Sigmoid colon (tissue), 7 donors: ENCODE data around the gene NFE2. TPM values are rescaled to one million over a fixed set of nuclear protein-coding genes. Genes with fewer than 3 reads are reported as not detected.

Experiments used
- DNase-seq: peaks from one replicate; pipeline ENCODE4 v3.0.0-alpha.2; 2019
- H3K27ac ChIP-seq, 4 donors: fragments of 200-600 bp; sonication (generic); one replicate each; pipeline ENCODE4 v1.5.1; 2016 to 2019; ENCODE audit warnings: mild to moderate bottlenecking in 1 of 4
- H3K27me3 ChIP-seq, 3 donors: fragments of 200-600 bp; sonication (generic); one replicate each; pipeline ENCODE4 v1.5.1; 2019; ENCODE audit warnings: mild to moderate bottlenecking in 1 of 3
- H3K36me3 ChIP-seq, 4 donors: fragments of 200-600 bp; sonication (generic); one replicate each; pipeline ENCODE4 v1.5.1; 2016 to 2019
- H3K4me1 ChIP-seq, 4 donors: fragments of 200-600 bp; sonication (generic); one replicate each; pipeline ENCODE4 v1.5.1; 2017 to 2019
- H3K4me3 ChIP-seq, 4 donors: fragments of 200-600 bp; sonication (generic); one replicate each; pipeline ENCODE4 v1.5.1; 2017 to 2019; ENCODE audit warnings: mild to moderate bottlenecking in 2 of 4, moderate library complexity in 1 of 4
- H3K9me3 ChIP-seq, 4 donors: fragments of 200-600 bp in 3 of 4; sonication (generic) in 3 of 4; one replicate each; pipeline versions ENCODE4 v1.5.1 to v1.6.1; 2013 to 2019
- EP300 ChIP-seq, 4 donors: sonication (generic); formaldehyde crosslinking; IDR thresholded peaks; one replicate each; pipeline ENCODE4 v1.6.1; 2017; ENCODE audit warnings: antibody characterized with exemption in 4 of 4
- POLR2A ChIP-seq, 2 donors: fragments of 450-650 bp; IDR thresholded peaks; one replicate each; pipeline ENCODE4 v1.6.1; 2016; ENCODE audit warnings: antibody characterized with exemption in 2 of 2, mild to moderate bottlenecking in 2 of 2, moderate library complexity in 2 of 2
- POLR2AphosphoS5 ChIP-seq, 4 donors: sonication (generic); formaldehyde crosslinking; IDR thresholded peaks; one replicate each; pipeline ENCODE4 v1.6.1; 2017; ENCODE audit warnings: antibody characterized with exemption in 4 of 4
- WGBS, 2 donors: extraction: QIAGEN DNeasy Blood & Tissue Kit; methylation state at CpG; one replicate each; pipeline ENCODE4 v1.1.7; 2013; 5-methylcytosine and 5-hydroxymethylcytosine counted together
- intact Hi-C: fragments of 100-400 bp; cut with DNase I; formaldehyde crosslinking; loops from one replicate; pipeline ENCODE4 v1.15.1; 2023
- polyA plus RNA-seq, 3 donors: library from polyadenylated mRNA; stranded (reverse); fragments of 200-250 nt; gene quantifications; one replicate each; pipeline ENCODE4 v1.2.3, GENCODE V29; 2013
- total RNA-seq, 4 donors: library from RNA; depleted of rRNA; stranded (reverse); fragments of >200 nt; gene quantifications; one replicate each; pipeline ENCODE4 v1.1.0, GENCODE V29; 2016
- TF ChIP-seq, protein P1 (sequence below), 4 experiments: fragments of 450-650 bp in 3 of 4; fragments of 200-600 bp in 1 of 4; IDR thresholded peaks; one replicate each; pipeline ENCODE4 v1.5.1; 2016 to 2019; ENCODE audit warnings: antibody characterized with exemption in 4 of 4, mild to moderate bottlenecking in 3 of 4, moderate library complexity in 2 of 4
- donor health status: healthy with polysubstance abuse.
- donor health status: Bipolar disorder and iron deficiency.
- donor health status: healthy.

NFE2 gene
- total and polyA plus RNA-seq, 7 donors: 0.45 to 0.54 TPM; not detected in 5

DNA sequence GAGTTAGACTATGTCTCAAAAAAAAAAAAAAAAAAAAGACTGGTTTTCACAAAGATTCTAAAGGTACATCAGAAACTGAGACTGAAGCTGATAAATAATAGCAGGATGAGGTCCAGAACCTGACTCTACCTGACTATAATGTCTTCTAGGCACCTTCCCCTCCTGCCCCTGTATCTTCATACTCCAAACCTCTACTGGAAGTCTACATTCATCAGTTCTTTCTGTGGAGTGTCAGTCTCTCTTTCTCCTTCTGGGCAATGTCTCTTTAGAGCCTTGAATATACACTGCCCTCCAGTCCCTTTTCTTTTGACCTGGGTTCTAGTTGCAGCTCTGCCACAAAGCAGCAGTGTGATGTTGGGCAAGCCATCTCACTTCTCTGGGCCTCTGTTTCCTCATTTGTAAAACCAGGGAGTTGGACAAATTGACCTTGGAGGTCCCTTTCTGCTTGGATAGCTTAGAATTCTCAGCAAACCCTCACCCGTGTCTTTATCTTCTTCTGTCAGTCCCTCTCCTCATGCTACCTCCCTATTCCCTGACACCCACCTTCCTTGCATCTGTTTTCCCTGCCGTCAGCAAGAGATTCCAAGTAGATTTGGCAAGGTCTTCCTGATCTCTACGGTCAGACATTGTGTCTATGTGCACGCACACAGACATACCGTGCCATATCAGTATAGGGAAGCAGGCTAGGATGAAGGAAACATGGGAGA, 4.3 kb downstream of the NFE2 start:
- Histone ChIP-seq H3K9me3 (no peaks in the 10 kb centered on the region), H3K27me3 (peaks cover 0 to 31% (median 12%) of the 10 kb centered on the region in 3 donors), H3K4me3 (no peak overlapping the region), H3K36me3 (no peaks in the 10 kb centered on the region), H3K4me1 (peaks cover 0 to 9% (median 8%) of the 10 kb centered on the region in 4 donors), H3K27ac (no peak overlapping the region)
- no peak for DNase-seq
- 73 to 87% methylated on average over 5 of the region's 5 CpGs for WGBS, 2 donors
- intact Hi-C loops: no loop called here
- TF ChIP-seq POLR2A (IDR thresholded peaks at IDR 0.05) (no peak), EP300 (IDR thresholded peaks at IDR 0.05) (no peak), POLR2AphosphoS5 (IDR thresholded peaks at IDR 0.05) (no peak)
- TF ChIP-seq, protein P1, sequence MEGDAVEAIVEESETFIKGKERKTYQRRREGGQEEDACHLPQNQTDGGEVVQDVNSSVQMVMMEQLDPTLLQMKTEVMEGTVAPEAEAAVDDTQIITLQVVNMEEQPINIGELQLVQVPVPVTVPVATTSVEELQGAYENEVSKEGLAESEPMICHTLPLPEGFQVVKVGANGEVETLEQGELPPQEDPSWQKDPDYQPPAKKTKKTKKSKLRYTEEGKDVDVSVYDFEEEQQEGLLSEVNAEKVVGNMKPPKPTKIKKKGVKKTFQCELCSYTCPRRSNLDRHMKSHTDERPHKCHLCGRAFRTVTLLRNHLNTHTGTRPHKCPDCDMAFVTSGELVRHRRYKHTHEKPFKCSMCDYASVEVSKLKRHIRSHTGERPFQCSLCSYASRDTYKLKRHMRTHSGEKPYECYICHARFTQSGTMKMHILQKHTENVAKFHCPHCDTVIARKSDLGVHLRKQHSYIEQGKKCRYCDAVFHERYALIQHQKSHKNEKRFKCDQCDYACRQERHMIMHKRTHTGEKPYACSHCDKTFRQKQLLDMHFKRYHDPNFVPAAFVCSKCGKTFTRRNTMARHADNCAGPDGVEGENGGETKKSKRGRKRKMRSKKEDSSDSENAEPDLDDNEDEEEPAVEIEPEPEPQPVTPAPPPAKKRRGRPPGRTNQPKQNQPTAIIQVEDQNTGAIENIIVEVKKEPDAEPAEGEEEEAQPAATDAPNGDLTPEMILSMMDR (IDR thresholded peaks at IDR 0.05): no peak

DNA sequence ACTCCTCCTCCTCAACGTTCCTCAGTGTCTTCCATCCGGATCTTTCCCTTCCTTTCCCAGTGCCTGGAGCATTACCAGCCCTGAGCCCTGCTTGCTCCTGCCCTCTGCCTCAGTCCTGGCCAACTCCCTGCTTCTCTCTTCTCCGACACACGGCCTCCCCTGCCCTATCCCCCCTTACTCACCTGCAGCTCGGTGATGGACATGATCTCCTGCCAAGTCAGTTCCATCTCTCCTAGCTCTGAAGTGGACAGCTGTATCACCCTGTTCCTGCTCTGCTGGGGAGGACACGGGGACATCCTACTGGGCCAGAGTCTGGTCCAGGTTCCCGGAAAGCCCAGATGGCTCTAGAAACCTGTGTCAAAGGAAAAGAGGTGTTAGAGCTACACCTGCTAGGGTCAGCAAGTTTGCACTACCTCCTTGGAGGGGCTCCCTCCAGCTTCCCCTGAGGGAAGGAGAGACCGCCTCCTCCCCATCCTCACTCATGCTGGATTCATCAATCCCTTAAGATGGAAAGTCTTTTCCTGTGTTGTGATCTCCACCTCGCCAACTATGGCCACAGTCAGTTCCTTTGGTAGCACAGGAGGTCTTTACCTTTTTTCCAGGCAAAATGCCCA, 5.8 kb downstream of the NFE2 start:
- Histone ChIP-seq H3K27ac (no peak overlapping the region), H3K4me3 (no peak overlapping the region), H3K4me1 (no peaks in the 10 kb centered on the region), H3K9me3 (no peaks in the 10 kb centered on the region), H3K27me3 (peaks cover 0 to 16% (median 12%) of the 10 kb centered on the region in 3 donors), H3K36me3 (no peaks in the 10 kb centered on the region)
- no peak for TF ChIP-seq POLR2A (IDR thresholded peaks at IDR 0.05)
- no peak for TF ChIP-seq EP300 (IDR thresholded peaks at IDR 0.05)
- no peak for TF ChIP-seq POLR2AphosphoS5 (IDR thresholded peaks at IDR 0.05)
- TF ChIP-seq, protein P1 (IDR thresholded peaks at IDR 0.05): no peak
- 83 to 87% methylated on average over 9 of the region's 9 CpGs for WGBS, 2 donors
- intact Hi-C loops: loop anchor here (2.0 kb wide), 2 partner anchors 66 to 74 kb away; no protein-coding TSS in a partner anchor
- DNase-seq: no peak

DNA sequence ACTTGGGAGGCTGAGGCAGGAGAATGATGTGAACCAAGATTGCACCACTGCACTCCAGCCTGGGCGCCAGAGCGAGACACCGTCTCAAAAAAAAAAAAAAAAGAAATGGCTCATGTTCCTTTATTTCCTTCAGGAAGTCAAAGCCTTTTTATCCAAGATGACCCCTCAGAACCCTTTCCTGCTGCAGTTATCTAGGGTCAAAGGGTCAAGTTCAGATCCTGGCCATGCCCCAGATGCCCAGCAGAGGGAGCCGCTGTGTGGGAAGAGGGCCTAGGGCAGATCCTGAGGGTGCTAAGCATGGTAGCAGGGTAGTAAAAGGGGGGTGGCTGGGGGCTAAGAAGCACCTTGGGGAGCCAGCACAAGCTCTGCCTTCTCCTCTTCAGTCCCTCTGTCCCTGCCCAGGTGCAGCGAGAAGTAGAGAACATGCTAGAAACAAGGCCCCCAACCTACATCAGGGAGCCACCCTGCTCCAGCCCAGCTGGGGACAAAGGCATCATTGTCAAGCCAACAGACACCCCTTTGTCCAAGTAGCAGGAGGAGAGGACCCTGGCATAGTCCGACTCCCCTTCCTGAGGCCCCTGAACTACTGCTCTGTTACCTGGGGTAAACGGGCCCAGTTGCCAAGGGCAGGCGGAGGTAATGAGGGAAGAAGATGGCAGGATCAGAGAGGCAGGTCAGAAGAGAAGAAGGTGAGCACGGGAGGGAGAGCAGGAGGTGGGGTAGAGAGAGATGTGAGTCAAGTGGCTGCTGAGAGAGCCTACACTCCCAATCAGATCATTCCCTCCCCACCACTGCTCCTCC, 6.5 kb downstream of the NFE2 start:
- no peak for TF ChIP-seq EP300 (IDR thresholded peaks at IDR 0.05)
- TF ChIP-seq, protein P1 (IDR thresholded peaks at IDR 0.05): peak; percentile 56 to 84 (median 62)
- H3K4me3 ChIP-seq: no peak overlapping the region
- peaks cover 0 to 9% (median 9%) of the 10 kb centered on the region in 3 donors for H3K27me3 ChIP-seq
- H3K36me3 ChIP-seq: peaks cover 0 to under 1% (median 0%) of the 10 kb centered on the region in 4 donors
- no peak overlapping the region for H3K27ac ChIP-seq
- DNase-seq: no peak
- no peaks in the 10 kb centered on the region for H3K4me1 ChIP-seq
- no peaks in the 10 kb centered on the region for H3K9me3 ChIP-seq
- intact Hi-C loops: loop anchor here (2.0 kb wide), 2 partner anchors 66 to 74 kb away; no protein-coding TSS in a partner anchor
- WGBS, 2 donors: 43 to 62% methylated on average over 9 of the region's 9 CpGs

DNA sequence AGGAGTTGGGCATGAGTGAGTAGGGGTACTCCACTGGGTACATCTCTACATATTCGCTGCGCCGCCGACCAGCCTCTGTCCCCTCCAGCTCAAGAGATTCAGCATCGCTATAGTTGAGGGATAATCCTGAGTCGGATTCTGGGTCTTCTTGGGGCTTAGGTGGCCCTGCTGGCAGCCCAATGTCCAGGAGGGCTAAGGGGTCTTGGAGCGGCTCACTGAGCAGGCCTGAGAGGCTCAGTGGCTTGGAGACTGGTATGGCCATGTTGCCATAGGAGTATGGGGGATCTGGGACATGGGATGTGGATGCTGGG, 7.9 kb downstream of the NFE2 start:
- Histone ChIP-seq H3K4me1 (no peaks in the 10 kb centered on the region), H3K36me3 (peaks cover 0 to 16% (median under 1%) of the 10 kb centered on the region in 4 donors), H3K27ac (no peak overlapping the region), H3K27me3 (no peaks in the 10 kb centered on the region), H3K9me3 (no peaks in the 10 kb centered on the region), H3K4me3 (no peak overlapping the region)
- DNase-seq: no peak
- TF ChIP-seq POLR2AphosphoS5 (IDR thresholded peaks at IDR 0.05) (no peak), EP300 (IDR thresholded peaks at IDR 0.05) (no peak)
- intact Hi-C loops: no loop called here
- 96 to 98% methylated on average over 7 of the region's 7 CpGs for WGBS, 2 donors
